Measurements from ENCODE around the gene NR5A1.

Gene NR5A1

DNA sequence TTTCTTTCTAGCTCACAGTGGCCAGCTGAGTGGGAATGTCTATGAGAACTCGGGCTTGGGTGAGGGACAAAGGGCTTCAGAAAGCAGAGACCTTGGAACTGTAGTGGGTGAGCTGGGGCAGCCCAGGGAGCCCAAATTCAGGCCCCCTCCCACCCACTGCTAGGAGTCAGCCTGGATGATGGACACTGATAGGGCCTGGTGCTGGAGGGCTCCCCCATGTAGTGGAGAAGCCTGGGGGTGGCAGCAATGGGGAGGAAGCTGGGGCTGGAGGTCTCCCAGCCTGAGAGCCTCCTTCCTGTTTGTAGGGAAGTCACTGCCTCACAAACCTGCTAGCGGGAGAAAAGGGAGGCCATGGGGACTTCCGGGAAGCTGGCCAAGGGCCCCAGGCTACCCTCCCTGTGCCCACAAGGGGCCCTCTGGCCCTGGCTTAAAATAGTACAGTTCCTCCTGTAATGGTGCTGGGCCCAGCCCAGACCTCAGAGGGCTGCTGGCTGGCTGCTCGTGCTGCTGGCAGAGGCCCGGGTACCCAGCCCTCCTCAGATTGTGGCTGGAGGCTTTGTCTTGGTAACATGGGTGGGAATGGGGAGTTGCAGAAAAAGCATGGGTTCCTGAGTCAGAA, 6.3 kb upstream of the NR5A1 start:
- no peak for DNase-seq

DNA sequence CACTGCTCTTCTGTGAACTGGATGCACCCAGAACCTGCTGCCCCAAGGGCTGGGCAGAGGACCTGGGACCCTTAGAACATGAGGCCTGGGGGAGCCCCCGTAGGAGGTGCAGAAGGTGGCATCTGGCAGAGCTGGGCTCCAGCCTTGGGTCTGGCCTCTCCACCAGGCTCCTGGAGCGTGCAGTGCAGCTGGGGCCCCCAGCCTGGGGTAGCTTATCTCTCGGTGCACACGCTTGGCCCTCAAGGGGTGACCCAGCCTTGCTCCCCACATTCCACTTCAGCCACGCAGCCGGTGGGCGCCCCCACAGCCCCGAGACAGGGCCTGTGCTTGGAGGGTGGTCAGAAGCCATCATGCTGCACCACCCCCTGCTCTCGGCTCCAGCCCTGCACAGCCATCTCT, 5.6 kb upstream of the NR5A1 start:
- DNase-seq: no peak

DNA sequence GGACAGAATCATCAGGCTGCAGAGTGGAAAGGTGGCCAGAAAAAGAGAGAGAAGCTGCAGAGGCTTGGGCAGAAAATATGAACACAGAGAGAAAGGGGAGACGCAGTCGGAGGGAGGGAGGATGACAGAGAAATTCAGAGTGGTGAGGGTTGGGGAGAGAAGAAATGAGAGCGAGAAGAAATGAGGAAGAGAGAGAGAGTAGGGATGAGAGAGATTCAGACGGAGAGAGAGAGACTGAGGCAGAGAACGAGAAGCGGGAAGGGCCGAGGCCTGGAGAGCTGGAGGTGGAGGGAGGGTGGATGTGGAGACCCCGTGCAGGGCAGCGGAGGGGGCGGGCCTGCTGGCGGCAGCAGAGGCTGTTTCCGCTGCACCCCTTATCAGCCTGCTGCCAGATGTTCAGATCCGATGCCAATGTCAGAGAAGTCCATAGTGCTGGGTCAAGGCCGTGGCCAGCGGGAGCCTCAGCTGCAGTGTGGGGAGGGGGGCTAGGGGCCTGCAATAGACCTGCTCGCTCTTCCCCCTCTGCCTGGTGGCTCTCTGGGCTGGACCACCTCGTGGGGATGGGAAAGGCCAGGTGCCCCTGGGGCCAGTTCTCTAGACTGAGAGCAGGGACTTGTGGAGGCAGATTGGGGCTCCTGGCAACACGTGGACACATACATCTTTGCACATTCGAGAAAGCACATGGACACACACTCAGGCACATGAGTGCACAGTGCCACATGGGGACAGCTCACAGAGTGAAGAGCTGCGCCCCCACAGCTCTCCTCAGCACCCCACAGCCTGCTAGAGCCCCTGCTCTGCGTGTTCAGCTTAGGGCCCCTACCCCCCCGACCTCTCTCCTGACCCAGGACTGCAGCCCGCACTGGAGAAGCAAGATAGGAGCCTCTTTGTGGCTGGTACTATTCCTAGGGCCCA, 4.9 kb upstream of the NR5A1 start:
- no peak for DNase-seq

DNA sequence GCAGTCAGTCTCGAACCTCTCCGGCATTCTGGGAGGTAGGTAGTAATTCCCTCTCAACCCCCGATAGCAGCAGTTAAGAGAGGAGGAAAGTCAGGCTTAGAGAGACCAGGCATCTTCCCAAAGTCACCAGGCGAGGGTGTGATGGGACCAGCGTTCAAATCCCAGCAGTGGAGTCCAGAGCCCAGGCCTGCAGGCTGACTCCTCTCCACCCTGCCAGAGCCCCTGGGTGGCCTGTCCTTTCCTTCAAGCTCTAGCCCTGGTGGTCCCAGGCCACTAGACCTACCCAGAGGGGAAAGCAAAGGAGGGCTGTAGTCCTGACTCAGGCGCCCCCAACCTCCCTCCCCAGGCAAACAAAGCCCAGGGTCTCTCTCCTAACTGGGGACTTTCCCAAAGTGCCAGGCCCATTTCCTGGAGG, 4.2 kb upstream of the NR5A1 start:
- DNase-seq: no peak

DNA sequence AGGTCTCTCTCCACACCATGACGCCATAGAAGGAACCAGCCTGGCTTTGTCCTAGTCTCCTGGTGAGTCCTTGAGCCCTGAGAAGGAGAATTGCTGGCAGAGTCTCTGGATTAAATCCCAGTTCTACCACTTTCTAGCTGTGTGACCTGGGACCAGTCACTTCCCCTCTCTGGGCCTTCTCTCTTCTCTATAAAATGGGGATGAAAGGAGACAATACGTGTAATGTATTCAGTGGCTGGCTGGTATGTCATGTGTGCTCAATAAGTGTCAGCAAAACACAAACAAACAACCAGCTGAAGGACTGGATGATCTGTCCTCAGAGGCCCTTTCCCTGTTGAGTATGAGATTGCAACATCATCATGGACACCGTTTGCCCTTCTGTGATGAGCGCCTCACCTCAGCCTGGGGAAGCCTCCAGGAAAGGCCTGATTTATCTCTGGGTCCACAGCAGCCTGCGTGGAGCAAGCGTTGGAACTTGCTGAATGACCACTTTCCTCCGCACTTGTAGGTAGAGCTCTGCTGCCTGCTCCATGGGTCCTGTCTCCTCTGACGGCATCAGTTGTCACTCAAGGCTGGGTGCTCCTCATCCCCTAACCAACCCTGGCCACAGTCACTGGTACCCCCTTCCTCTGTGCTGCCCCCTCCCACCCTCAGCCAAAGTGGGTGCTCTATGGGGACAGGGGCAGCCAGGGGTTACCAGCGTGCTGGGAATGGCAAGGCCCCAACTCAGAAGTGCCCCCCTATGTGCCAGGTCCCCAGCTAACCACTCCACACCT, 3.6 kb upstream of the NR5A1 start:
- DNase-seq: no peak

DNA sequence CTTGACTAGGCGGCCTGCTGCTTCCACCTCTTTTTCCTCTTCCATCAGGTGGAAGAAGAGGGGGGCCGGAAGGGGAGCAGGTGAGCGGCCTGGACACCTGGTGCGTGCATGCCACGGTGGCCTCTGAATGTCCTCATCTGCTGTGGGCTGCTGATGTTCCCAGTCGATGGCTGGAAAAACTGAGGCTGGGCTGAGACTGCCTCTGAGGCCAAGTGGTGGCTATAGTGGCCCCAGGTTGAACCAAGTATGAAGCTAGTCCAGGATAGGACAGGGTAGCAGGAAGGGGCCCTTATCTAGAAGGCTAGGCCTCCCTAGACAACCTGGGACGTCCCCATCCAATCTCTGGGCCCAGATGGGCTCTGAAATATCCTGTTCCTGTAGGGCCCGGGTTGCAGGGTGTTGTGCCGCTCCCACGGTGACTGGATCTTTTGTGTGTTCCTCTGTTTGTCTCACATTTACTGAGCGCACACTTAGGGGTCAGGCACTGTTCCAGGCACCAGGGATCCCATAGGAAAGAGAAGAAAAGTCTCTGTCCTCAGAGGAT, 753 bp upstream of the NR5A1 start:
- DNase-seq: no peak

DNA sequence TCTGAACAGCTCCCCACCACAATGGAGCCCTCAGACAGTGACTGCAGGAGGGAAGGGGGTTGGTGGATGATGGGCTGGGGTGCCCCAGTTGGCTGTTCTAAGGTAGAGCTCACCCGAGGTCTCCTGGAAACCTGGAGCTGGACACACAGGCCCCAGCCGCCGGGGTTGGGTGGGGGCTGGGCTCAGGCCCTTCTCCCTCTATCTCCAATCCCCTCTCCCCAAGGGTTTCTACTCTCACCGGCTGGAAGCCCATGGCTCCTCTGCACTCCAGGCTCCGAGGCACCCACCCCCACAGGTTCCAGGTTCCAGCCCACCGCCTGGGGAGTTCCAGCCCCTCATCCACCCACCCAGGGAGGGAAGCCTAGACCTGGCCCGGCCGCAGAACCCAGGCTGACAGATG, 766 bp downstream of the NR5A1 start:
- DNase-seq: no peak

DNA sequence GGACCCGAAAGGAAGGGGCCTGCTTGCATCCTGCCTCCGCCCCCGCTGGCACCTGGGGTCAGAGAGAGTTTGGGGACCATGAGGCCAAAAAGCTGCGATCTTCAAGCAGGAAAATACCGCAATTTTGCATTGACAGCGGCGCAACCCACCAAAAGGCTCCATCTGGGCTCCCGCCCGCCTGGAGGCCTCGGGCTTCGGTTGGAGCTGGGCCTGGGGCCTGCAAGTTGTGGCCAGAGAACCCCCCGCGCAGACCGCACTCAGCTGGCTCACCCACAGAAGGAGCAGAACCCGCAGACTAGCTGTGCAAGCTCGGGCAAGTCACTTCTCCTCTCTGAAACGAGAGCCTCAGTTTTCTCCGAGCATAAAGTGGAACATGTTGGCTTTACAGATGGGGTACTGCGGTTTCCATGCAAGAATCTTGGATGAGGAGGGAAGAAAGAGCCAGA, 1.3 kb downstream of the NR5A1 start:
- DNase-seq: no peak

DNA sequence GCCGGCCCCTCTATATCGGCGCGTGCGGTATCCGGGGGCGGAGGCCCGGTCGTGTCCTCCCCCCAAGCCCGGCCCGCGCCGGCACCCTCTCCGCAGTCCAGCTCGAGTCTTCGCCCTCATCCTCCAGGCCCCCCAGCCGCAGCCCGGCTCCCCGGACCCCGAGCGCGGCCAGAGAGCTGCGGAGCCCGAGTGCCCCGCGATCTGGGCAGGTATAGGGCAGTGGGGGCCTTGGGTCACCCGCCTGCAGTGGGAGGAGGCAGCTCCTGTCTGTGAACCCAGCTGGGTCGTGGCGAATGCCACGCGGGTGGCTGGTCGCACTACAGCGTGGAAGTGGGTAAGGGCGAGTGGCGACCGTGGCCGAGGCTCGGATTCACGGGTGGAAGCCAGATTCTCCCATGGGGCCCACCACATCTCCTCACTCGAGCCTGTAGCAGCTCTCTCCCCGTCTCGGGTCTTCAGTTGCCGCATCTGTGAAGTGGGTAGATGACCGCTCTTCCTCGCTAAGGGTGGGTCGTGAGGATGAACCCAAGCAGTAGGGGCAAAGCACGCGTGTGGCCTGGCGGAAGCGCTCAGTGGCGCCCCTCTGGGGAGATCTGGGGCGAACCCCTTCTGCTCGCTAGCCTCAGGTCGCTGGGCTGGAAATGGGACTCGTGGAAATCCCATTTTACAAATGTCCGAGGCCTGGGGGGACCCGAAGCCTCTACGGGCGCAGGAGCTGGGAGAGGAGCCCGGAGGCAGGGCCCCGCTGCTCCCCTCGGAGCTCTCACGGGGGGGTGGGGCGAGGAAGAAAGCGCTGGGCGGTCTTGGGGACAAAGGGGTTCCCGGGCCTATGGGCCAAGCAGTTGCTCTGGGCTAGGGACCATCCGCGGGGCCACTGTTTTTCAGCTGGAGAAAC, 1.9 kb downstream of the NR5A1 start:
- DNase-seq: no peak

DNA sequence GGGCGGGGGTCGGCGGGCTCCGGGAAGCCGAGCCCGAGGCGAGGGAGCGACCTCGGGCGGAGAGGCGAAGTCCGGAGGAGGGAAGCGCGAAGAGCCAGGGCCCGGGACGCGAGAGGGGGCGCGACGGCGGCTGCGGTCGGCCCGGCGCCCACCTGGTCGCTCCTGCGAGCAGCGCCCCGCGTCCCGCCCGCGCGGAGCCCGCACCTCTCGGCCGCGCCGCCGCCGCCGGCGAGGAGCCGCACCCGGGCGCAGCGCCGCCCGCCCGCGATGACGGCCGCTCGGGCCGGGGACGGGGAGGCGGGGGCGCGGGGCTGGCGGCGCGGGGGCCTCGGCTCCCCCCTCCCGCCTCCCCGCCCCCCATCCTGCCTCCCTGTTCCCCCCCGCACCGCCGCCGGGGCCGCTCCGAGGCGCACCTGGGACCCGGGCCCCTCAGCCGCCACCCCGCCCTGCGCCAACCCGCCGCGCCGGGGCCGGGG, 2.6 kb downstream of the NR5A1 start:
- DNase-seq: no peak

DNA sequence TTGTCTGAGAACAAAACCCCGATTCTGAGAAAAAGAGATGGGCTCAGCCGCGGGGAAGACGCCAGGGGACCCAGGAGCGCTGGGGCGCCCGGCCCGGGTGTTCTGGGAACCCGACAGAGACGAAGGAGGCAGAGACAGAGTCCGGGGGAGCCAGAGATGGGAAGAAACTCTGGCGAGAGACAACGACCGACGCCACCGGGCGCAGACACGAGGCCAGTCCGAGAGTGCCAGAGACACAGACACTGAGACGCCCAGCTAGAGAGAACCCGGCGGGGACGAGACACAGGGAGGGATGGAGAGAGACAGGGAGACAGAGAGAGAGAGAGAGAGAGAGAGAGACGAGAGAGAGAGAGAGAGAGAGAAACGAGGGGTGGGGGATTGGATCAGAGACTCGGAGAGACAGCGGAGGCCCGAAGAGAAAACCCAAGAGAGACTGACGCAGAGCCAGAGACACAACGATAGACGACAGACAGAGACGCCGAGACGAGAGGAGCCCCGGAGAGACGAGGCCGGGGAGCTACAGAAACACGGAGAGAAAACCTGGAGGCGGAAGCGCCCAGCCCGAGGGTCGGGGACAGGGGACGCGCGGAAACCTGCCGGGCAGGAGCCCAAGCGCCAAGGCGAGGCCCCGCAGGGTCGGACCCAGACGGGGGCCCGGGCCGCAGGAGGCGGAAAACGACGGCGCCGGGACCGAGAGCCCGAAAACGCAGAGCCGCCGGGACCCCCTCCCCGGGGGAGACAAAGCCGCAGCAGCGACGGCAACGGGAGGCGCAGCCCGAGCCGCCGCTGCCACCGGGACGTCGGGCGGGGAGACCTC, 3.3 kb downstream of the NR5A1 start:
- no peak for DNase-seq

DNA sequence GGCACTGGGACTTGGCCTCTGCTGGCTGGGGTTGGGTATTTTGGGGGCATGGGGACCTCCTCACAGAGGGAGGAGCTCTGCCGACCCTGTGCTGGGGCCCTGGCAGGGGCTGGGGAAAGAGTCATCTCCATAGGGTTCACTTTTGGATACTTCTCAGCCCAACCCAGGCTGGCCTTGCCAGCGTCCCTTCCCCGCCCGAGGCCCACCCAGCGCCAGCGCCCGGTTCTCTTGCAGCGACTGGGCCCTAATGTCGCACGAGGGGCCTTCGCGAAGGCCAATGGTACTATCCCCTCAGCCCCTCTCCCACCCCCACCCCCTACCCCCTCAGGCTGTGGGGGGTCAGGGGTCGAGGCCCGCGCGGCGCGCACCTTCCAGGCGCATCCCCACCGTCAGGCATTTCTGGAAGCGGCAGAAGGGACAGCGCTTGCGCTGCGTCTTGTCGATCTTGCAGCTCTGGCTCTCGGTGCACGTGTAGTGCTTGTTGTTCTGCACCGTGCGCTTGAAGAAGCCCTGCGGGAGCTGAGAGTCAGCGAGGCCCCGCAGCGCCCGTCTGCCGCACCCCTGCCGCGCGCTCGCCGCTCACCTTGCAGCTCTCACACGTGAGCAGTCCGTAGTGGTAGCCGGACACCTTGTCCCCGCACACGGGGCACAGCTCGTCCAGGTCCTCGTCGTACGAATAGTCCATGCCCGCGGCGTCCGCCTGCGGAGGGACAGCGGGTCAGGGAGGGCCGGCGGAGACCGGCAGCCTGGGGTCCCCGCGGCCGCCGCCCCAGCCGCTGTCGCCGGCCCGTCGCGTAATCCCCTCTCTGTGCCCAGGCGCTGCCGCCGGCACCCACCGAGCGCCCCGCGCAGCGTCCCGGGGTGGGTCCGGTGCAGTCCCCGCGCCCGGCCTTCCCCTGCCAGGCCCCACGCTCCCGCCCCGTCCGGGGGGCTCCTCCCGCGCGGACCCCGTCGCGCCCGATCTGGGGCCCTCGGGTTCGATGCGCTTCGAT, 4.2 kb downstream of the NR5A1 start:
- DNase-seq: no peak

DNA sequence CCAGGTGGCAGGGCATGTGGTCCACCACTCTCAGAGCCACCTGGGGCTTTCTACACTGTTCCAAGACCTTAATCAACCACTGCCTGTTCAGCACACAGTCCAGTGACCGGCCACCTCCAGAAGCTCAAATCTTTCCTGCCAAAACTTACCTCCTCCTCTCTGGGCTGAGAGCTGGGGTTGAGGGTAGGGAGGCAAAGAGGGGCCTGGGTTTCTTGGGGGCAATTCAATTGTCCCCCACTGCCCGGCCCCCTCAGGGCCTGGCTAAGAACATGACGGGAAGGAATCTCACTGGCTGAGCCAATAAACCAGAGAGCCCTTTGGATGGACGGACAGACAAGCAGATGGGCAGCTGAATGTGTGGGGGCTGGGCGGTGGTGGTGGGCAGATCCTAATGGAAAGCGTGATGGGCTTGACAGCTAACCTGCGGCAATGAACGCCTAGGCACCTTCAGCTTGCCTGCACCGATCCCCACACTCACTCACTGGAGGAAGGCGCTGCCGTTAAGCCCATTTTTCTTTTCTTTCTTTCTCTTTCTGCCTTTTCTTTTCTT, 5.4 kb downstream of the NR5A1 start:
- DNase-seq: no peak

DNA sequence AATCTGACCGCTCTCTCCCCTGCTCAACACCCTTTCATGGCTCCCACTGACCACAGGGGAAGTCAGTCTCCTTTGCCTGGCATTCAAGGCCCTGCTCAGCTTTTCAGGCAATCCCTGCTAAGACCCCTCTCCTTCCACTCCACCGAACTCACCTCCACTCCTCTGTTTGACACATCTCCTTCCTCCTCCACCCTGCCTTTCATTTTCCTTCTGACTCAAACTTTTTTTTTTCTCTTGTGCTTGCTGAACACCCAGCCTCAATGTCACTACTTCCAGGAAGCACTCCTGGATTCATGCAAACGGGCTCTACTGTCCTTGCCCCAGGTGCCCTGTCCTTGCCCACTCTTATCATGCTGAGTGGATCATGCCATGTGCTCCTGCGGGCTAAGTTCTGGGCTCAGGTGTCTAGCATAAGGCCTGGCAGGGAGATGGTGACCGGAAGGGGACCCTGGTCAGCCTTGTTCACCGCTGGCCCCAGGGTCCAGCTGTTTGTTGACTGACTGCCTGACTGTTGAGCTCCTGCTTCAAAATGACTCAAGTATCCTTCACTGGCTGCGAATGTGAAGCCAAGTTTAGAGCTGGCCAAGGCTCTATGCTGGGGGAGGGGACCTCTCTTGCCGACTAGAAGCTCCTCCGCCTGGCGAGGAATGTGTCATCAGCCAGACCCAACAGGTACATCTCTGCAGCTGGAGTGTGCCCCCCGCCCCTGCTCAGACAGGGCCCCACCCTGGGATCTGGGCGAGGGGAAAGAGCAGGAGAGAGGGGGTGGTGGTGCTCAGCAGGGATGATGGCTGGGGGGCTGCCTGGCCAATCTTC, 6.2 kb downstream of the NR5A1 start:
- DNase-seq: no peak

DNA sequence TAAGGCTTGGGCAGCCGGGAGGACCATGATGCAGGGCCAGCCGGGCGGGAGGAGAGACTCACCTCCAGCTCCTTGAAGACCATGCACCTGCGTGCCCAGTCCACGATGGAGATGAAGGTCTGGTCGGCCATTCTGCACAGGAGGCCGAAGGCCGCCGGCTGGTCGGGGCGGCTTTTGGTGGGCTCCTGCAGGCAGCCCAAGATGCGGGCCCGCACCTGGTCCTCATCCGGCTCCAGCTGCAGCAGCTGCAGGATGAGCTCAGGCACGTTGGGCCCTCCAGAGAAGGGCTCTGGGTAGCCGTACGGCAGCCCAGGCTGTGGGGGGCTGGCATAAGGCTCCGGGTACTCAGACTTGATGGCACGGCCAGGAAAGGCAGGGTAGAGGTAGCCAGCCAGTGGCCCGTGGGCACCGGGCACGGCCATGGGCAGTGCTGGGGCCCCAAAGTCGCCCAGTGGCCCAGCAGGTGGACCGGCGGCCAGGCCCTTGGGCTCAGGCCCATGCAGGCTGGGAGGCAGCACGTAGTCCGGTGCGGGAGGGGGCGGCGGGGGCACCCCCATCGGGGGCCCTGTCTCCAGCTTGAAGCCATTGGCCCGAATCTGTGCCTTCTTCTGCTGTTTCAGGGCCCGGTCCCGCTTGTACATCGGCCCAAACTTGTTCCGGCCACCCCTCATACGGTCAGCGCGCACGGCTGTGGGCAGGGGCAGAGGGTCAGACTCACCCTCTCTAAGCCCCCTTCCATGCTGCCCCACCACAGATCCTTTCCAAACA, 7.0 kb downstream of the NR5A1 start:
- DNase-seq: no peak

DNA sequence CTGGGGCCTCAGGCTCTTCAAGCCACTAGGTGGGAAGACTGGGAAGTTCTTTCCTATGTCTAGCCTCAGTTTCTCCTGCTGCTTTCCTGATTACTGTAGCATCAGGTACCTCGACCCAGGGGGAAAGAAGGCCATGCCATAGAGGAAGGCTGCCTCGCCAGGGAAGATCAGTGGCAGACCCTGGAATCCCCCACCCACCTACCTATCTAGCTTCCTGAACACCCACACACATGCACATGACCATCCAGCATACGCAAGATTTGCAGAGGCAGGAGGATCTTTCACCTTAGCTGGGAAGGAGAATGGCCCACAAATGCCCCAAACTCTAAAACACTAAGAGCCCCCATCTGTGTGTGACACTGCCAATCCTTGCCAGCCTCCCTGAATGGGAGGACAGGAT, 8.0 kb downstream of the NR5A1 start:
- no peak for DNase-seq

DNA sequence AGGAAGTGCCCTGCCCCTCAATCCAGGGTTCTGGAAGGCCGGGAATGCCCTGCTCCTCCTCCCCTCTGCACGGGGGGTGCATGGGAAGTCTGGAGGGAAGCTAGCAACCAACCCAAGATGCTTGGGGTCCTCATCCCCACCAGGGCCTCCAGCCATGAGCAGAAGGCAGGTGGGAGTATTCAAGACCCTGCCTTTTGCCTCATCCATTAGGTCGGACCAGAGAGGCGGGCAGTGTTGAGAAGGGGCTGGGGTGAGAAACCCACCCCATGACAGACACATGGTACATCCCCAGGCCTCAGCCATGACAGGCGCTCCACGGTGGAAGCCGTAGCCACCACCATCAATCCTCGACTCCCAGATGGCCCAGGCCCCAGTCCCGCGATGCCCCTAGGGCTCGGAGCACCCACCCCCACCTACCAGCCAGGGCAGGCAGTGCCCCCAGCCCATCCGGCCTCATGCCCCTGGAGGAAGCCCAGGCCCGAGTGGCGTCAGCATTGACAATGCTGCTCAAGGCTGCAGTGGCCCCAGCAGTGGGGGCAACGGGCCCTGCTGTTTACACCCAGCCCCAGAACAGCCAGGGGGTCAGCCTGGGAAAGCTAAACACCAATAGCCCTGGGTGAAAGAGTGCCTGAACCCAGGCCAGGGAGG, 8.6 kb downstream of the NR5A1 start:
- no peak for DNase-seq
